SK-N-SH treated with all-trans-retinoic acid at 6 μM for 48 hours (cell line): ENCODE data around the gene KRT78.

Experiments
- ATAC-seq: fragments of 200-7000 bp; cut with Tn5 transposase; 3 replicates; pipeline ENCODE4 v1.9.1; 2020; ENCODE audit warnings: mild to moderate bottlenecking, moderate library complexity
- ARNTL ChIP-seq: fragments of 450-650 bp; formaldehyde crosslinking; IDR thresholded peaks from 2 replicates; pipeline ENCODE4 v1.5.0; 2020; ENCODE audit warnings: low read depth, mild to moderate bottlenecking, moderate library complexity, borderline replicate concordance
- BACH2 ChIP-seq: fragments of 250-450 bp; sonication (Bioruptor Pico); IDR thresholded peaks from 2 replicates; pipeline ENCODE4 v1.9.0; 2021; ENCODE audit warnings: mild to moderate bottlenecking, borderline replicate concordance
- CSDC2 ChIP-seq: fragments of 250-450 bp; sonication (Bioruptor Pico); IDR thresholded peaks from 2 replicates; pipeline ENCODE4 v1.5.0; 2020; ENCODE audit warnings: mild to moderate bottlenecking, moderate library complexity
- ESRRG ChIP-seq: fragments of 250-450 bp; sonication (Bioruptor Pico); IDR thresholded peaks from 2 replicates; pipeline ENCODE4 v1.6.1; 2021; ENCODE audit warnings: mild to moderate bottlenecking
- GLIS3 ChIP-seq: fragments of 250-450 bp; sonication (Bioruptor Pico); IDR thresholded peaks from 2 replicates; pipeline ENCODE4 v1.5.0; 2020; ENCODE audit warnings: mild to moderate bottlenecking, moderate library complexity
- OSR1 ChIP-seq: fragments of 250-450 bp; sonication (Bioruptor Pico); IDR thresholded peaks from 2 replicates; pipeline ENCODE4 v1.8.0; 2022; ENCODE audit warnings: moderate library complexity, mild to moderate bottlenecking, inconsistent platforms
- PPARA ChIP-seq: fragments of 250-450 bp; sonication (Bioruptor Pico); IDR thresholded peaks from 2 replicates; pipeline ENCODE4 v1.5.0; 2020; ENCODE audit warnings: mild to moderate bottlenecking, borderline replicate concordance
- RARB ChIP-seq: fragments of 250-450 bp; sonication (Bioruptor Pico); IDR thresholded peaks from 2 replicates; pipeline ENCODE4 v1.8.0; 2021; ENCODE audit warnings: mild to moderate bottlenecking, moderate library complexity
- TCF4 ChIP-seq: fragments of 250-450 bp; sonication (Bioruptor Pico); IDR thresholded peaks from 2 replicates; pipeline ENCODE4 v1.8.0; 2021; ENCODE audit warnings: mild to moderate bottlenecking, moderate library complexity, borderline replicate concordance
- TOX ChIP-seq: fragments of 250-450 bp; sonication (Bioruptor Pico); IDR thresholded peaks from 2 replicates; pipeline ENCODE4 v1.8.0; 2021; ENCODE audit warnings: mild to moderate bottlenecking, moderate library complexity, borderline replicate concordance
- ZC3H10 ChIP-seq: fragments of 250-450 bp; sonication (Bioruptor Pico); IDR thresholded peaks from 2 replicates; pipeline ENCODE4 v1.5.1; 2021; ENCODE audit warnings: mild to moderate bottlenecking, moderate library complexity
- ZFP3 ChIP-seq: fragments of 250-450 bp; sonication (Bioruptor Pico); IDR thresholded peaks from 2 replicates; pipeline ENCODE4 v1.5.0; 2020; ENCODE audit warnings: mild to moderate bottlenecking, moderate library complexity
- ZFP30 ChIP-seq: fragments of 450-650 bp; formaldehyde crosslinking; IDR thresholded peaks from 2 replicates; pipeline ENCODE4 v1.5.0; 2022; ENCODE audit warnings: mild to moderate bottlenecking, moderate library complexity
- TF ChIP-seq, protein P1 (sequence below): fragments of 250-450 bp; sonication (Bioruptor Pico); IDR thresholded peaks from 2 replicates; pipeline ENCODE4 v1.5.1; 2020; ENCODE audit warnings: low read depth, mild to moderate bottlenecking, moderate library complexity
- TF ChIP-seq, protein P2 (sequence below): fragments of 250-450 bp; sonication (Bioruptor Pico); IDR thresholded peaks from 2 replicates; pipeline ENCODE4 v1.8.0; 2020; ENCODE audit warnings: mild to moderate bottlenecking, moderate library complexity, borderline replicate concordance
- TF ChIP-seq, protein P3 (sequence below): fragments of 250-450 bp; sonication (Bioruptor Pico); IDR thresholded peaks from 2 replicates; pipeline ENCODE4 v1.8.0; 2021; ENCODE audit warnings: low read depth, mild to moderate bottlenecking, moderate library complexity, borderline replicate concordance
- TF ChIP-seq, protein P4 (sequence below): fragments of 250-450 bp; sonication (Bioruptor Pico); IDR thresholded peaks from 2 replicates; pipeline ENCODE4 v1.5.1; 2021; ENCODE audit warnings: mild to moderate bottlenecking, moderate library complexity

Gene KRT78

DNA sequence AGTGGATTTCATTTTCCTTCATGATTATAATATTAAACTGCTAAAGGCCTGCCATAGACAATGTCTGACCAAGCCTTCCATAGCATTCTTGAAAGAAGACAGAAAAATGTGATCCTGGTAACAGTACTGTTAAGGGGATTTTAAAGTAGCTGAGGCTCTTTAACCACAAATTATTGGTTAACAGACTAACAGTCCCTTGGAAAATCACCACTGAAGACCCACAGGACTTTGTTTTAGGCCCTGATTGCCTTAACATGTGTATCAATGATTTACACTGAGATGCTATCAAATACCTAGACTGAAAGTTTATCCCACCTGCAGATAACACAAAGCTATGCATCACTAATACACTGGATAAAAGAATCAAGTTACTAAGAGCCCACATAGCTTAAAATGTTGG is 20.6 kb downstream of the KRT78 start (continued):
- no peak for TF ChIP-seq ZFP30 (CRISPR knock-in tag)
- no peak for TF ChIP-seq ZFP3 (CRISPR knock-in tag)
- TF ChIP-seq, protein P1, sequence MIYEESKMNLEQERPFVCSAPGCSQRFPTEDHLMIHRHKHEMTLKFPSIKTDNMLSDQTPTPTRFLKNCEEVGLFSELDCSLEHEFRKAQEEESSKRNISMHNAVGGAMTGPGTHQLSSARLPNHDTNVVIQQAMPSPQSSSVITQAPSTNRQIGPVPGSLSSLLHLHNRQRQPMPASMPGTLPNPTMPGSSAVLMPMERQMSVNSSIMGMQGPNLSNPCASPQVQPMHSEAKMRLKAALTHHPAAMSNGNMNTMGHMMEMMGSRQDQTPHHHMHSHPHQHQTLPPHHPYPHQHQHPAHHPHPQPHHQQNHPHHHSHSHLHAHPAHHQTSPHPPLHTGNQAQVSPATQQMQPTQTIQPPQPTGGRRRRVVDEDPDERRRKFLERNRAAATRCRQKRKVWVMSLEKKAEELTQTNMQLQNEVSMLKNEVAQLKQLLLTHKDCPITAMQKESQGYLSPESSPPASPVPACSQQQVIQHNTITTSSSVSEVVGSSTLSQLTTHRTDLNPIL (CRISPR knock-in tag): no peak
- TF ChIP-seq TOX: no peak
- no peak for TF ChIP-seq TCF4 (CRISPR knock-in tag)

DNA sequence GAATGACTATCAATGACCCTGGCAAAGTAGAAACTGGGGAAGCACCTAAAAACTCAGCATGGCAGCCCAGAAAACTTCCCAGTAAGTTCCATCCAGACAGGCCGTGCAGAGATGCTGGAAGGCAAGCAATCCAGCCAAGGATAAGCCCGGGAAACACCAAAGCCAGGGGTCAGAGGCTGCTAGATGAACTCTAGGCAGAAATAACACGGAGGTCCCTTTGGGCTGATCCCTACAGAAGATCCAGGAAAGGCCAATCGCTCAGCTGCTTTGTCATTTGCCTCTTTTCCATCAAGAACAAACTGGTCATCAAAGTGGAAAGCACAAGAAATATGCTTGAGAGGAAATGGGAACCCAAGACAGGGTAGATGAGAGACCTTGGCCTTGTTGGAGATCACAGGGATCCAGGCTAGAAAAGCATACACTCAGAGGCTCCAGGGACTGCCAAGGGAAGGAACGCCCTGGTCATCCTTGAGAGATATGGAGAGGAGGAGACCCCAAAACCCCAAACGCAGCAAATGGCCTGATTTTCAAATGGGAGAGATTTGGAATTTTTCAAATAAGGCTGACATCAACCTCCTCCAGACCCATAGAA is 21.2 kb downstream of the KRT78 start:
- no peak for TF ChIP-seq RARB (CRISPR knock-in tag)
- TF ChIP-seq, protein P2, sequence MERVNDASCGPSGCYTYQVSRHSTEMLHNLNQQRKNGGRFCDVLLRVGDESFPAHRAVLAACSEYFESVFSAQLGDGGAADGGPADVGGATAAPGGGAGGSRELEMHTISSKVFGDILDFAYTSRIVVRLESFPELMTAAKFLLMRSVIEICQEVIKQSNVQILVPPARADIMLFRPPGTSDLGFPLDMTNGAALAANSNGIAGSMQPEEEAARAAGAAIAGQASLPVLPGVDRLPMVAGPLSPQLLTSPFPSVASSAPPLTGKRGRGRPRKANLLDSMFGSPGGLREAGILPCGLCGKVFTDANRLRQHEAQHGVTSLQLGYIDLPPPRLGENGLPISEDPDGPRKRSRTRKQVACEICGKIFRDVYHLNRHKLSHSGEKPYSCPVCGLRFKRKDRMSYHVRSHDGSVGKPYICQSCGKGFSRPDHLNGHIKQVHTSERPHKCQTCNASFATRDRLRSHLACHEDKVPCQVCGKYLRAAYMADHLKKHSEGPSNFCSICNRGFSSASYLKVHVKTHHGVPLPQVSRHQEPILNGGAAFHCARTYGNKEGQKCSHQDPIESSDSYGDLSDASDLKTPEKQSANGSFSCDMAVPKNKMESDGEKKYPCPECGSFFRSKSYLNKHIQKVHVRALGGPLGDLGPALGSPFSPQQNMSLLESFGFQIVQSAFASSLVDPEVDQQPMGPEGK (CRISPR knock-in tag): no peak
- no peak for TF ChIP-seq ZFP3 (CRISPR knock-in tag)
- TF ChIP-seq, protein P3, sequence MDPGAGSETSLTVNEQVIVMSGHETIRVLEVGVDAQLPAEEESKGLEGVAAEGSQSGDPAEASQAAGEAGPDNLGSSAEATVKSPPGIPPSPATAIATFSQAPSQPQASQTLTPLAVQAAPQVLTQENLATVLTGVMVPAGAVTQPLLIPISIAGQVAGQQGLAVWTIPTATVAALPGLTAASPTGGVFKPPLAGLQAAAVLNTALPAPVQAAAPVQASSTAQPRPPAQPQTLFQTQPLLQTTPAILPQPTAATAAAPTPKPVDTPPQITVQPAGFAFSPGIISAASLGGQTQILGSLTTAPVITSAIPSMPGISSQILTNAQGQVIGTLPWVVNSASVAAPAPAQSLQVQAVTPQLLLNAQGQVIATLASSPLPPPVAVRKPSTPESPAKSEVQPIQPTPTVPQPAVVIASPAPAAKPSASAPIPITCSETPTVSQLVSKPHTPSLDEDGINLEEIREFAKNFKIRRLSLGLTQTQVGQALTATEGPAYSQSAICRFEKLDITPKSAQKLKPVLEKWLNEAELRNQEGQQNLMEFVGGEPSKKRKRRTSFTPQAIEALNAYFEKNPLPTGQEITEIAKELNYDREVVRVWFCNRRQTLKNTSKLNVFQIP (CRISPR knock-in tag): no peak
- no peak for TF ChIP-seq OSR1
- no peak for TF ChIP-seq BACH2 (CRISPR knock-in tag)
- TF ChIP-seq PPARA (CRISPR knock-in tag): no peak
- TF ChIP-seq, all 23 proteins: peak for 0
- no peak for ATAC-seq

DNA sequence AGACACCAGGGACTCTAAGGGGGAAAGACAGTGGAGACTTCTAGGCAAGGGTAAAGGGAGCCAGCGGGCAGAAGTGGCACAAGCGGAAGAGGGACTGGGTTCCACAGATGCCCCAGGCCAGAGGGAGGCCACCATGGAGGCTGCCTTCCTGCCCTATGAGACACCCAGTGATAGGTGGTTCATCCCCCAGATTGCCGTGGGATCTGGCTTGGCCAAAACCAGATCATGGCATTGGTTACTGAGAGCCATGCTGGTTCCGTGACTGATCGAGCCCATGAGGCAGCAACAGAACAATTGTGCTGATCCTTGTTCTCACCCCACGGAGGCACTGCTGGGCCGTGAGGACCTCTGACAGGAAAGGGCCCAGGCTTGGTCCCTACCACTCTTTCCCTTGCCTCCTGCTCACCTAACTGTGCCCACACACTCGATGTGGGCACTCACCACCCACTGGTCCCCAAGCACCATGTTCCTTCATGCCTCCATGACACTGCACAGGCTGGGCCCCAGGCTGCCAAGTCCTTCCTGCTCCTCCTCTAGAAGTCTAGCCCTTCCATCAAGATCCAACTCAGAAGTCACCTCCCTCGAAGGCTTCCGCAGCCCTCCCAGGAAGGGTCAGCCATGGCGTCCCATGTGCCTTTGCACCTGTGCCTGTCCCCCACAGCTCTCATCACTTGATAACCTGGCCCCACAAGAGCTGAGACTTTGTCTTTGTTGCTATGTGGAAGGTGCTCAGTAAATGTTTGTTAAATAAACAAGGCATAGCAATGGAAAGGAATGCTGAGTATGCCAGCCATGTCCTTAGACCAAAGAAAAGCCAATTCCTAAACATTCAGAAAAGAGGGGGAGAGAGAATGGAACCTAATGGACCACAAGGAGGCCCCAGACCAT is 21.9 kb downstream of the KRT78 start:
- no peak for ATAC-seq
- TF ChIP-seq PPARA (CRISPR knock-in tag) (no peak), OSR1 (no peak), ARNTL (no peak), ZFP30 (CRISPR knock-in tag) (no peak), BACH2 (CRISPR knock-in tag) (no peak), TCF4 (CRISPR knock-in tag) (no peak), ZC3H10 (CRISPR knock-in tag) (no peak)

DNA sequence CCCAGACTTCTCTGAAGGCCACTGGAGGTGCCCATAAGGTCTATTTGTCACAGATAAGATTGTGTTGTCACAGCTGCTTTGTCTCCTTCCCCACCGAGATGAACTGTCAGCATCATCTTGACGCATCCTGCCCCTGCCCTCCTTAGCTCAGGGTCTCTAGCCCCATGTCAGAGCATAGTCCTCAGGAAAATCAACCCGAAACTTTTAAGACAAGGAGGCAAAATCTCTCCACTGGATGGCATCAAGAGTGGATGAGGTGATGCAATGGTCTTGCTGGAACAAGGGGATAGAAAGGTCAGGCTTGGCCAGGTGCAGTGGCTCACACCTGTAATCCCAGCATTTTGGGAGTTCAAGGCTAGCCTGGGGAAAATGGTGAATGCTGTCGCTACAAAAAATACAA is 22.8 kb downstream of the KRT78 start:
- no peak for ATAC-seq
- TF ChIP-seq GLIS3 (no peak), TCF4 (CRISPR knock-in tag) (no peak), ESRRG (CRISPR knock-in tag) (no peak), CSDC2 (CRISPR knock-in tag) (no peak)
- TF ChIP-seq, protein P3 (CRISPR knock-in tag): no peak
- TF ChIP-seq, protein P4, sequence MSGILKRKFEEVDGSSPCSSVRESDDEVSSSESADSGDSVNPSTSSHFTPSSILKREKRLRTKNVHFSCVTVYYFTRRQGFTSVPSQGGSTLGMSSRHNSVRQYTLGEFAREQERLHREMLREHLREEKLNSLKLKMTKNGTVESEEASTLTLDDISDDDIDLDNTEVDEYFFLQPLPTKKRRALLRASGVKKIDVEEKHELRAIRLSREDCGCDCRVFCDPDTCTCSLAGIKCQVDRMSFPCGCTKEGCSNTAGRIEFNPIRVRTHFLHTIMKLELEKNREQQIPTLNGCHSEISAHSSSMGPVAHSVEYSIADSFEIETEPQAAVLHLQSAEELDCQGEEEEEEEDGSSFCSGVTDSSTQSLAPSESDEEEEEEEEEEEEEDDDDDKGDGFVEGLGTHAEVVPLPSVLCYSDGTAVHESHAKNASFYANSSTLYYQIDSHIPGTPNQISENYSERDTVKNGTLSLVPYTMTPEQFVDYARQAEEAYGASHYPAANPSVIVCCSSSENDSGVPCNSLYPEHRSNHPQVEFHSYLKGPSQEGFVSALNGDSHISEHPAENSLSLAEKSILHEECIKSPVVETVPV: no peak
- TF ChIP-seq, protein P1 (CRISPR knock-in tag): no peak
- TF ChIP-seq, protein P2 (CRISPR knock-in tag): no peak
